K562 (cell line): ENCODE results near the gene PSD2. TPM values are rescaled to one million over a fixed set of nuclear protein-coding genes. Genes with fewer than 3 reads are reported as not detected.
A peak's percentile ranks its signal among the peaks of the same experiment; 100 is the strongest.

Experiments
- ATAC-seq: fragments of 200-7000 bp; cut with Tn5 transposase; 3 replicates; pipeline ENCODE4 v1.9.1; 2020; ENCODE audit warnings: moderate library complexity
- BruUV-seq: library from RNA; stranded (reverse); fragments of 400-500 nt; replicated peaks from 2 replicates; lab custom pipeline; 2021; lab: Mats Ljungman, UMichigan
- CTCF ChIA-PET: fragments of 300-600 bp; formaldehyde crosslinking; extraction: SDS; loops from one replicate; lab custom pipeline; 2021; ENCODE audit warnings: low intra/inter-chr PET ratio; lab: Yijun Ruan, JAX
- POLR2A ChIA-PET: fragments of 300-600, 350-650 bp; sonication (Branson Sonifier 250); formaldehyde crosslinking; extraction: SDS; loops from one replicate; lab custom pipeline; 2021; ENCODE audit warnings: antibody characterized with exemption, inconsistent platforms; lab: Yijun Ruan, JAX
- DNase-seq, 4 experiments: peaks; one replicate each; pipeline versions ENCODE4 v3.0.0 to v3.0.0-alpha.2; 2011 to 2018; ENCODE audit warnings: low spot score in 3 of 4, mixed read lengths in 3 of 4; ENCODE audit errors: extremely low read depth in 1 of 4
- FAIRE-seq: peaks from 2 replicates; lab custom pipeline; 2011; peaks lifted over from hg19 to GRCh38; lab: Jason Lieb, UNC
- H2AFZ ChIP-seq: 2 replicates; pipeline ENCODE4 v1.6.0; 2011; ENCODE audit warnings: low read depth, low read length, control low read depth, inconsistent platforms
- H3K27ac ChIP-seq: fragments of 200-600 bp; 3 replicates; pipeline ENCODE4 v1.8.0; 2011; ENCODE audit warnings: low read depth, mild to moderate bottlenecking, control low read depth, inconsistent platforms, low read length, moderate library complexity, mixed read lengths; ENCODE audit errors: extremely low read depth
- H3K27me3 ChIP-seq, 2 experiments: fragments of 300-600 bp in 1 of 2; 2 replicates in 1 of 2; 3 replicates in 1 of 2; pipeline versions ENCODE4 v1.6.0 to v1.8.0; 2011; ENCODE audit warnings: inconsistent platforms in 2 of 2, low read length in 2 of 2, mild to moderate bottlenecking in 1 of 2, mixed read lengths in 1 of 2, moderate library complexity in 1 of 2; ENCODE audit not compliant: control insufficient read depth in 2 of 2, insufficient read depth in 2 of 2
- H3K36me3 ChIP-seq: fragments of 300-600 bp; 3 replicates; pipeline ENCODE4 v1.8.0; 2011; ENCODE audit warnings: mild to moderate bottlenecking, low read length, inconsistent platforms; ENCODE audit not compliant: control insufficient read depth, insufficient read depth
- H3K4me1 ChIP-seq, 2 experiments: fragments of 200-600 bp in 1 of 2; replicated peaks in 1 of 2; 2 replicates in 1 of 2; 3 replicates in 1 of 2; pipeline versions ENCODE4 v1.5.1 to v1.8.0; 2011; ENCODE audit warnings: inconsistent platforms in 2 of 2, low read length in 2 of 2, mild to moderate bottlenecking in 1 of 2, mixed read lengths in 1 of 2, moderate library complexity in 1 of 2; ENCODE audit not compliant: control insufficient read depth in 2 of 2, insufficient read depth in 2 of 2
- H3K4me2 ChIP-seq: 2 replicates; pipeline ENCODE4 v1.6.1; 2011; ENCODE audit warnings: low read length, control low read depth, inconsistent platforms, mixed read lengths; ENCODE audit not compliant: insufficient read depth
- H3K4me3 ChIP-seq: fragments of 200-600 bp; sonication (generic), shearing (Covaris generic); 2 replicates; pipeline ENCODE4 v1.5.1; 2016; ENCODE audit warnings: control low read depth, inconsistent platforms
- H3K79me2 ChIP-seq: fragments of 200-600 bp; 3 replicates; pipeline ENCODE4 v1.8.0; 2011; ENCODE audit warnings: low read length, inconsistent platforms; ENCODE audit not compliant: control insufficient read depth, insufficient read depth
- H3K9ac ChIP-seq, 2 experiments: 2 replicates each; pipeline versions ENCODE4 v1.6.0 to v1.6.1; 2011; ENCODE audit warnings: low read depth in 2 of 2, low read length in 2 of 2, control low read depth in 1 of 2, inconsistent platforms in 1 of 2, mild to moderate bottlenecking in 1 of 2, mixed read lengths in 1 of 2; ENCODE audit not compliant: insufficient read depth in 1 of 2
- H3K9me1 ChIP-seq: one replicate; pipeline ENCODE4 v1.6.0; 2011; ENCODE audit warnings: inconsistent platforms, mild to moderate bottlenecking, low read length, moderate library complexity; ENCODE audit not compliant: control insufficient read depth, insufficient read depth
- H3K9me3 ChIP-seq: replicated peaks from 2 replicates; pipeline ENCODE4 v1.5.1; 2011; ENCODE audit warnings: low read depth, low read length, inconsistent platforms; ENCODE audit not compliant: control insufficient read depth, insufficient read depth
- H4K20me1 ChIP-seq: replicated peaks from 2 replicates; pipeline ENCODE4 v1.6.1; 2011; ENCODE audit warnings: low read length, inconsistent platforms, mixed read lengths; ENCODE audit not compliant: control insufficient read depth, insufficient read depth
- DEAF1 ChIP-seq: fragments of 450-650 bp; formaldehyde crosslinking; IDR thresholded peaks from 2 replicates; pipeline ENCODE4 v1.4.0; 2020; ENCODE audit warnings: mild to moderate bottlenecking, moderate library complexity
- HMBOX1 ChIP-seq: sonication (generic); IDR thresholded peaks from 2 replicates; pipeline ENCODE4 v1.6.1; 2016
- MCM3 ChIP-seq: fragments of 450-650 bp; IDR thresholded peaks from 2 replicates; pipeline ENCODE4 v1.6.1; 2016
- NCOR1 ChIP-seq: fragments of 450-650 bp; IDR thresholded peaks from 2 replicates; pipeline ENCODE4 v1.6.1; 2016; ENCODE audit warnings: mild to moderate bottlenecking, moderate library complexity
- PHB ChIP-seq: fragments of 250-450 bp; sonication (Bioruptor Pico); IDR thresholded peaks from 2 replicates; pipeline ENCODE4 v1.5.0; 2021
- PRMT5 ChIP-seq: sonication (generic); formaldehyde crosslinking; IDR thresholded peaks from 2 replicates; pipeline ENCODE4 v1.5.0; 2020; ENCODE audit warnings: missing genetic modification reagents
- SAFB ChIP-seq: fragments of 200-400 bp; formaldehyde crosslinking; IDR thresholded peaks from 2 replicates; pipeline ENCODE4 v1.6.1; 2017; ENCODE audit warnings: low read depth, low read length, borderline replicate concordance
- SMAD3 ChIP-seq: fragments of 450-650 bp; formaldehyde crosslinking; conservative IDR thresholded peaks from 2 replicates; pipeline ENCODE4 v1.4.0; 2020; ENCODE audit warnings: mild to moderate bottlenecking
- SRSF7 ChIP-seq: fragments of 200-400 bp; formaldehyde crosslinking; optimal IDR thresholded peaks from 2 replicates; pipeline ENCODE3; 2017; ENCODE audit warnings: mild to moderate bottlenecking, low read depth, low read length
- WHSC1 ChIP-seq: IDR thresholded peaks from one replicate; pipeline ENCODE4 v1.6.1; 2012; ENCODE audit warnings: low read length, control low read depth, inconsistent platforms
- ZNF134 ChIP-seq: fragments of 250-450 bp; sonication (Bioruptor Pico); conservative IDR thresholded peaks from 2 replicates; pipeline ENCODE4 v1.4.0; 2020
- ZNF174 ChIP-seq: fragments of 250-450 bp; sonication (Bioruptor Pico); IDR thresholded peaks from 2 replicates; pipeline ENCODE4 v1.4.0; 2020; ENCODE audit warnings: mild to moderate bottlenecking
- ZNF184 ChIP-seq: sonication (generic); formaldehyde crosslinking; IDR thresholded peaks from 2 replicates; pipeline ENCODE4 v1.5.0; 2020; ENCODE audit warnings: missing genetic modification reagents
- ZNF24 ChIP-seq: fragments of 450-650 bp; IDR thresholded peaks from 2 replicates; pipeline ENCODE4 v1.6.1; 2016
- ZNF699 ChIP-seq: fragments of 250-450 bp; sonication (Bioruptor Pico); IDR thresholded peaks from 2 replicates; pipeline ENCODE4 v1.8.0; 2021; ENCODE audit warnings: mild to moderate bottlenecking, moderate library complexity; ENCODE audit not compliant: insufficient replicate concordance
- WGBS: fragments of 100-300 bp; shearing (Covaris generic); methylation state at CpG from one replicate; pipeline ENCODE4 v1.1.6; 2016; ENCODE audit warnings: low coverage, mixed read lengths; ENCODE audit not compliant: insufficient coverage; ENCODE audit errors: missing lambda C conversion rate; 5-methylcytosine and 5-hydroxymethylcytosine counted together
- in situ Hi-C: fragments of 300-500 bp; cut with MboI; formaldehyde crosslinking; loops from 4 replicates; pipeline ENCODE4 v1.15.0; 2018; ENCODE audit warnings: inconsistent platforms, mixed read lengths
- intact Hi-C: fragments of 100-400 bp; cut with micrococcal nuclease; formaldehyde crosslinking; loops from 2 replicates; pipeline ENCODE4 v1.14.2; 2022
- polyA plus RNA-seq, 8 experiments: library from polyadenylated mRNA; depleted of rRNA in 4 of 8; stranded (reverse) in 5 of 8; unstranded in 3 of 8; fragments of >200 nt; fragmentation: Nextera tagmentation in 2 of 8; fragmentation: Illumina TruSeq in 1 of 8; extraction: Ambion mirVana in 2 of 8; extraction: Trizol in 1 of 8; gene quantifications; 2 replicates each; pipeline versions ENCODE4 v1.2.1 to v1.2.3, GENCODE V29; 2011 to 2014; ENCODE audit warnings: inconsistent platforms in 1 of 8, missing spikeins in 1 of 8
- total RNA-seq, 7 experiments: library from RNA; depleted of rRNA in 6 of 7; stranded (reverse); fragments of >200 nt in 6 of 7; fragmentation: Illumina TruSeq in 2 of 7; extraction: Trizol in 2 of 7; gene quantifications; 2 replicates each; pipeline versions ENCODE4 v1.2.1 to v1.2.3, GENCODE V29; 2011 to 2021; ENCODE audit warnings: low replicate concordance in 1 of 7

PSD2 gene
- total and polyA plus RNA-seq, 9 of the 15 experiments (the other 6 are each of a cell fraction or from before 2014, with no cell fraction given): 0.01 to 0.09 (median 0.04) TPM; not detected in 4

DNA sequence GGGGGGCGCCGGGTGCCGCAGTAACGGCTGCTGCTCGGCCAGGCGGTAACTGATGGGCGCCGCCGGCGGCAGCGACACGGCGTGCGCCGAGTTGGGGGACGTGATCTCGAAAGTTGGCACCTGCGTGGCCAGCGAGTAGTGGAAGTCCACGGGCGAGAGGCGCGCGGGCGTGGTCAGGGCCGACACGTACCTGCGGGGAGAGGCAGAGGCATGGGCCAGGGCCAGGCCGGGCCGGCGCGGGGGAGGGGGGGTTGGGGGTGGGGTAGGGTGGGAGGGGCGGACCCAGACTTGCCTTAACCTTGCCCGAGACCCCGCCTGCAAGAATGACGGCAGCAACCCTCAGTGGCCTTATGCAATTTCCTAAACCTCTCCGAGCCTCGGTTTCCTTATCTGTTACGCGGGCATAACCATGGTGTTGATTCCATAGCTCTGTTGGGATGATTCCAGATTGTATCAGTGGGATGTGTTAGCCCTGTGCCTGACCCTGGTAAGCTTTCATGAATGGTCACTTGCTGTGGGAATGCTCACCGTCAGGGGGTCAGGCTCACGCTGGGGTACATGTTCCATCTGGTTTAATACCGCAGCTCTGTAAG, 53.0 kb downstream of the PSD2 start:
- in situ Hi-C loops: no loop called here
- H3K9ac ChIP-seq: no peak overlapping the region
- H2AFZ ChIP-seq: no peak overlapping the region
- H3K9me1 ChIP-seq: no peaks in the 10 kb centered on the region
- no peak overlapping the region for H3K4me2 ChIP-seq
- ChIA-PET POLR2A (interaction anchor here (0.9 kb wide), 1 partner anchor 13 kb away, joined by 4 read pairs; no protein-coding TSS in a partner anchor), CTCF (interaction anchor here (1.1 kb wide), 1 partner anchor 74 kb away, joined by 4 read pairs; no protein-coding TSS in a partner anchor)
- H3K36me3 ChIP-seq: no peaks in the 10 kb centered on the region
- H3K79me2 ChIP-seq: no peaks in the 10 kb centered on the region
- ATAC-seq (no peak), DNase-seq (peak in 2 of 4 experiments; percentile 38 to 42), FAIRE-seq (no peak)
- peak overlapping the region; percentile 20; the same call in 1 of the 2 replicates for H3K4me3 ChIP-seq
- BruUV-seq: no TSS peak
- H3K9me3 ChIP-seq: no peaks in the 10 kb centered on the region
- H3K4me1 ChIP-seq: peaks cover 0 to 9% of the 10 kb centered on the region in 2 experiments; a peak in 2 of 5 replicates
- 11% methylated on average over 20 of the region's 43 CpGs for WGBS
- TF ChIP-seq NCOR1 (no peak), SAFB (0 out of 2 replicates have a peak, but pooled peaks have one; percentile 26), SMAD3 (CRISPR knock-in tag) (no peak)
- TF ChIP-seq, all 486 proteins: peak for 1
- Histone ChIP-seq H4K20me1 (peaks cover 18% of the 10 kb centered on the region), H3K27me3 (peaks cover 41 to 71% of the 10 kb centered on the region in 2 experiments), H3K27ac (no peak overlapping the region)
- intact Hi-C loops: no loop called here

- intact Hi-C loops: no loop called here
- 0% methylated on average over 6 of the region's 7 CpGs for WGBS
- TF ChIP-seq MCM3 (no peak), DEAF1 (CRISPR knock-in tag) (no peak), PHB (CRISPR knock-in tag) (no peak), ZNF699 (no peak), ZNF24 (no peak), ZNF174 (CRISPR knock-in tag) (no peak), WHSC1 (no peak), ZNF134 (CRISPR knock-in tag) (no peak), SRSF7 (no peak), ZNF184 (CRISPR knock-in tag) (no peak), HMBOX1 (no peak), PRMT5 (CRISPR knock-in tag) (no peak)
Observed at GRCh38 chr5:139849501-139849900, 53.9 kb downstream of the PSD2 start.

More at GRCh38 chr5:139849501-139849900, 53.9 kb downstream of the PSD2 start:
- no peak overlapping the region for H3K9ac ChIP-seq
- BruUV-seq: no TSS peak
- ChIA-PET CTCF (no interaction called here), POLR2A (interaction anchor here (0.9 kb wide), 1 partner anchor 12 kb away, joined by 4 read pairs; no protein-coding TSS in a partner anchor)
- no peak overlapping the region for H3K4me3 ChIP-seq
- no peak overlapping the region for H3K4me2 ChIP-seq
- in situ Hi-C loops: no loop called here
- no peak overlapping the region for H3K27ac ChIP-seq
- H3K27me3 ChIP-seq: peaks cover 41 to 75% of the 10 kb centered on the region in 2 experiments
- no peaks in the 10 kb centered on the region for H3K36me3 ChIP-seq
- no peaks in the 10 kb centered on the region for H3K9me1 ChIP-seq
- no peak for FAIRE-seq
- H3K9me3 ChIP-seq: no peaks in the 10 kb centered on the region
- peaks cover 18% of the 10 kb centered on the region for H4K20me1 ChIP-seq
- DNase-seq: no peak
- ATAC-seq: no peak; the same call in 2 of the 3 replicates
- H3K4me1 ChIP-seq: peaks cover 0 to 9% of the 10 kb centered on the region in 2 experiments; a peak in 2 of 5 replicates
- no peak overlapping the region for H2AFZ ChIP-seq
- no peaks in the 10 kb centered on the region for H3K79me2 ChIP-seq
